H1 (cell line): ENCODE data around the gene ENKUR. TPM values are rescaled to one million over a fixed set of nuclear protein-coding genes. Genes with fewer than 3 reads are reported as not detected.

ENCODE experiments used
- CTCF ChIA-PET: fragments of 300-600 bp; sonication (Branson Sonifier 250); formaldehyde crosslinking; loops from one replicate; lab custom pipeline; 2021; ENCODE audit not compliant: partially characterized antibody; lab: Charles Lee
- POLR2A ChIA-PET: fragments of 300-600 bp; sonication (Branson Sonifier 250); formaldehyde crosslinking; loops from one replicate; lab custom pipeline; 2021; ENCODE audit warnings: inconsistent platforms; ENCODE audit not compliant: partially characterized antibody; lab: Charles Lee
- DNase-seq, 2 experiments: peaks; one replicate each; pipeline versions ENCODE4 v3.0.0 to v3.0.0-alpha.2; 2010 to 2022; ENCODE audit warnings: low spot score in 2 of 2, low read depth in 1 of 2, mixed read lengths in 1 of 2
- FAIRE-seq: peaks from 2 replicates; lab custom pipeline; 2011; peaks lifted over from hg19 to GRCh38; lab: Jason Lieb, UNC
- H2AFZ ChIP-seq: 2 replicates; pipeline ENCODE4 v1.8.1; 2012; ENCODE audit warnings: low read length, inconsistent platforms
- H2AK5ac ChIP-seq: 2 replicates; pipeline ENCODE4 v1.6.1; 2013; ENCODE audit warnings: low read depth, low read length
- H2BK120ac ChIP-seq: replicated peaks from 2 replicates; pipeline ENCODE3; 2013; ENCODE audit warnings: low read depth, low read length, inconsistent platforms
- H2BK12ac ChIP-seq: 2 replicates; pipeline ENCODE4 v1.6.1; 2013; ENCODE audit warnings: low read depth, low read length
- H2BK15ac ChIP-seq: 2 replicates; pipeline ENCODE4 v1.6.1; 2013; ENCODE audit warnings: low read length
- H2BK20ac ChIP-seq: 2 replicates; pipeline ENCODE4 v1.6.1; 2013; ENCODE audit warnings: low read length
- H2BK5ac ChIP-seq: 2 replicates; pipeline ENCODE4 v1.6.1; 2013; ENCODE audit warnings: low read depth, low read length
- H3K14ac ChIP-seq: 2 replicates; pipeline ENCODE4 v1.6.1; 2013; ENCODE audit warnings: inconsistent platforms; ENCODE audit not compliant: insufficient read length
- H3K18ac ChIP-seq: 2 replicates; pipeline ENCODE4 v1.6.1; 2013; ENCODE audit warnings: low read length; ENCODE audit errors: extremely low read depth
- H3K23ac ChIP-seq: 2 replicates; pipeline ENCODE4 v1.6.1; 2013; ENCODE audit warnings: inconsistent platforms; ENCODE audit not compliant: insufficient read length
- H3K23me2 ChIP-seq: 2 replicates; pipeline ENCODE4 v1.6.1; 2013; ENCODE audit warnings: low read depth, low read length
- H3K27ac ChIP-seq: 2 replicates; pipeline ENCODE4 v1.6.1; 2011; ENCODE audit warnings: low read depth, low read length, inconsistent platforms
- H3K27me3 ChIP-seq, 4 experiments: replicated peaks in 1 of 4; 1 replicate in 1 of 4; 2 replicates in 3 of 4; pipeline versions ENCODE4 v1.6.1 to v1.8.1; 2011 to 2013; ENCODE audit warnings: low read length in 3 of 4, mild to moderate bottlenecking in 3 of 4, inconsistent platforms in 2 of 4, mixed read lengths in 2 of 4, moderate library complexity in 1 of 4; ENCODE audit not compliant: control insufficient read depth in 3 of 4, insufficient read depth in 3 of 4; ENCODE audit errors: extremely low read depth in 1 of 4
- H3K36me3 ChIP-seq, 4 experiments: 2 replicates each; pipeline versions ENCODE4 v1.6.1 to v1.8.1; 2011 to 2013; ENCODE audit warnings: mild to moderate bottlenecking in 4 of 4, low read length in 3 of 4, moderate library complexity in 2 of 4, control low read depth in 1 of 4, inconsistent platforms in 1 of 4; ENCODE audit not compliant: insufficient read depth in 4 of 4, control insufficient read depth in 2 of 4
- H3K4ac ChIP-seq: replicated peaks from 2 replicates; pipeline ENCODE3; 2013; ENCODE audit warnings: low read length, low read depth, mixed read lengths, inconsistent platforms; ENCODE audit not compliant: insufficient read length
- H3K4me1 ChIP-seq, 4 experiments: replicated peaks in 1 of 4; 1 replicate in 1 of 4; 2 replicates in 3 of 4; pipeline versions ENCODE4 v1.6.1 to v1.8.1; 2011 to 2013; ENCODE audit warnings: low read length in 3 of 4, inconsistent platforms in 2 of 4, mixed read lengths in 1 of 4; ENCODE audit not compliant: insufficient read depth in 4 of 4, control insufficient read depth in 3 of 4
- H3K4me2 ChIP-seq, 2 experiments: 2 replicates each; pipeline versions ENCODE4 v1.6.1 to v1.8.1; 2011 to 2013; ENCODE audit warnings: low read depth in 2 of 2, low read length in 2 of 2, control low read depth in 1 of 2, inconsistent platforms in 1 of 2, mild to moderate bottlenecking in 1 of 2; ENCODE audit not compliant: insufficient read depth in 1 of 2
- H3K4me3 ChIP-seq, 4 experiments: fragments of 200-600, 300-600 bp in 1 of 4; sonication (generic), shearing (Covaris generic), sonication (Bioruptor Twin) in 1 of 4; 2 replicates each; pipeline versions ENCODE4 v1.5.1 to v1.8.1; 2011 to 2016; ENCODE audit warnings: low read length in 4 of 4, low read depth in 3 of 4, control low read depth in 2 of 4, inconsistent platforms in 2 of 4, mild to moderate bottlenecking in 2 of 4, mixed read lengths in 1 of 4, moderate library complexity in 1 of 4; ENCODE audit not compliant: insufficient read depth in 2 of 4; ENCODE audit errors: extremely low read depth in 1 of 4
- H3K56ac ChIP-seq: replicated peaks from 2 replicates; pipeline ENCODE3; 2013; ENCODE audit warnings: low read depth, mild to moderate bottlenecking, mixed read lengths, low read length, inconsistent platforms; ENCODE audit not compliant: insufficient read length
- H3K79me1 ChIP-seq: 2 replicates; pipeline ENCODE4 v1.6.1; 2013; ENCODE audit warnings: low read depth, low read length, control low read depth
- H3K79me2 ChIP-seq, 2 experiments: 2 replicates each; pipeline versions ENCODE4 v1.6.1 to v1.8.1; 2012 to 2013; ENCODE audit warnings: low read length in 2 of 2, mild to moderate bottlenecking in 2 of 2, inconsistent platforms in 1 of 2; ENCODE audit not compliant: insufficient read depth in 2 of 2, control insufficient read depth in 1 of 2
- H3K9ac ChIP-seq, 4 experiments: replicated peaks in 1 of 4; 1 replicate in 1 of 4; 2 replicates in 3 of 4; pipeline versions ENCODE4 v1.6.1 to v1.8.1; 2011 to 2013; ENCODE audit warnings: low read depth in 3 of 4, low read length in 3 of 4, control low read depth in 2 of 4, mild to moderate bottlenecking in 2 of 4, moderate library complexity in 2 of 4, inconsistent platforms in 1 of 4; ENCODE audit errors: extremely low read depth in 1 of 4
- H3K9me3 ChIP-seq, 2 experiments: 2 replicates each; pipeline versions ENCODE4 v1.6.1 to v1.8.1; 2012 to 2013; ENCODE audit warnings: mild to moderate bottlenecking in 2 of 2, moderate library complexity in 2 of 2, control low read depth in 1 of 2, inconsistent platforms in 1 of 2, low read depth in 1 of 2, low read length in 1 of 2, mixed read lengths in 1 of 2; ENCODE audit not compliant: insufficient read depth in 2 of 2
- H4K20me1 ChIP-seq, 2 experiments: replicated peaks in 1 of 2; 2 replicates each; pipeline versions ENCODE3 to v1.8.1; 2011 to 2013; ENCODE audit warnings: inconsistent platforms in 2 of 2, low read length in 2 of 2, mild to moderate bottlenecking in 1 of 2; ENCODE audit not compliant: insufficient read depth in 2 of 2, control insufficient read depth in 1 of 2
- H4K5ac ChIP-seq: 2 replicates; pipeline ENCODE4 v1.6.1; 2013; ENCODE audit warnings: low read length, low read depth, mixed read lengths, inconsistent platforms; ENCODE audit not compliant: insufficient read length
- H4K8ac ChIP-seq: 2 replicates; pipeline ENCODE4 v1.8.0; 2013; ENCODE audit warnings: mild to moderate bottlenecking, moderate library complexity, low read length, inconsistent platforms; ENCODE audit not compliant: insufficient read depth; ENCODE audit errors: extremely low read depth
- H4K91ac ChIP-seq: replicated peaks from 2 replicates; pipeline ENCODE3; 2013; ENCODE audit warnings: low read length, mixed read lengths, inconsistent platforms; ENCODE audit not compliant: insufficient read length
- CHD2 ChIP-seq: IDR thresholded peaks from 2 replicates; pipeline ENCODE4 v1.6.1; 2012; ENCODE audit warnings: low read length, improper control_type of control experiment
- CREB1 ChIP-seq: IDR thresholded peaks from 2 replicates; pipeline ENCODE4 v1.6.1; 2012; ENCODE audit warnings: inconsistent platforms
- CTBP2 ChIP-seq: IDR thresholded peaks from 2 replicates; pipeline ENCODE4 v1.7.0; 2011; ENCODE audit warnings: borderline replicate concordance, mild to moderate bottlenecking, moderate library complexity, mixed read lengths, low read length; ENCODE audit not compliant: insufficient read depth, insufficient read length
- EP300 ChIP-seq, 2 experiments: IDR thresholded peaks; 1 replicate in 1 of 2; 2 replicates in 1 of 2; pipeline ENCODE4 v1.6.1; 2011 to 2012; ENCODE audit warnings: low read depth in 2 of 2, low read length in 2 of 2, mild to moderate bottlenecking in 2 of 2, borderline replicate concordance in 1 of 2, inconsistent platforms in 1 of 2, moderate library complexity in 1 of 2
- KDM1A ChIP-seq: fragments of 200-600, 300-600 bp; sonication (generic); IDR thresholded peaks from 2 replicates; pipeline ENCODE4 v1.7.1; 2016; ENCODE audit warnings: mild to moderate bottlenecking, low read length, borderline replicate concordance
- KDM5A ChIP-seq: fragments of 200-600 bp; IDR thresholded peaks from 2 replicates; pipeline ENCODE4 v1.7.1; 2012; ENCODE audit warnings: mild to moderate bottlenecking, low read length, inconsistent platforms, mixed read lengths
- PHF8 ChIP-seq: fragments of 200-600 bp; sonication (generic); conservative IDR thresholded peaks from 2 replicates; pipeline ENCODE4 v1.7.1; 2012; ENCODE audit warnings: low read depth, mild to moderate bottlenecking, inconsistent platforms, low read length, moderate library complexity
- POLR2A ChIP-seq, 2 experiments: IDR thresholded peaks; 1 replicate in 1 of 2; 2 replicates in 1 of 2; pipeline ENCODE4 v1.6.1; 2011; ENCODE audit warnings: low read depth in 2 of 2, low read length in 2 of 2, mild to moderate bottlenecking in 2 of 2; ENCODE audit errors: control extremely low read depth in 1 of 2
- RXRA ChIP-seq: IDR thresholded peaks from 2 replicates; pipeline ENCODE4 v1.6.1; 2011; ENCODE audit warnings: low read depth, mild to moderate bottlenecking, low read length, moderate library complexity; ENCODE audit not compliant: insufficient read depth
- SIRT6 ChIP-seq: IDR thresholded peaks from one replicate; pipeline ENCODE4 v1.7.1; 2012; ENCODE audit warnings: low read length, inconsistent platforms
- TBP ChIP-seq: IDR thresholded peaks from 2 replicates; pipeline ENCODE4 v1.6.1; 2011; ENCODE audit warnings: low read depth, low read length, improper control_type of control experiment
- WGBS, 2 experiments: shearing (Covaris generic) in 1 of 2; methylation state at CpG; one replicate each; pipeline versions ENCODE4 v1.1.6 to v1.1.7; 2013 to 2015; ENCODE audit warnings: low lambda C conversion rate in 2 of 2, mixed read lengths in 2 of 2, inconsistent platforms in 1 of 2, low coverage in 1 of 2, missing lambda C conversion rate in 1 of 2; ENCODE audit not compliant: insufficient replicate concordance in 2 of 2, insufficient coverage in 1 of 2, insufficient read length in 1 of 2; ENCODE audit errors: extremely low coverage in 1 of 2, missing lambda C conversion rate in 1 of 2; 5-methylcytosine and 5-hydroxymethylcytosine counted together
- polyA plus RNA-seq, 7 experiments: library from polyadenylated mRNA; depleted of rRNA in 3 of 7; stranded (reverse) in 5 of 7; unstranded in 2 of 7; fragments of >200 nt in 5 of 7; fragments of 200-250 nt in 2 of 7; gene quantifications; 1 replicate in 5 of 7; 2 replicates in 1 of 7; 4 replicates in 1 of 7; pipeline versions ENCODE4 v1.2.1 to v1.2.3, GENCODE V29; 2011 to 2013; ENCODE audit warnings: missing spikeins in 2 of 7, mixed read lengths in 2 of 7
- total RNA-seq: library from RNA; stranded (reverse); fragmentation: NEBNext Ultra II Directional; extraction: Animal tissue kit (Norgen Biotek cat#: 25700); gene quantifications from 2 replicates; pipeline ENCODE4 v1.2.1, GENCODE V29; 2021
- TF ChIP-seq, protein P1 (sequence below), 3 experiments: IDR thresholded peaks; 1 replicate in 2 of 3; 2 replicates in 1 of 3; pipeline versions ENCODE4 v1.5.1 to v1.6.1; 2011; ENCODE audit warnings: low read length in 3 of 3, mild to moderate bottlenecking in 3 of 3, inconsistent platforms in 2 of 3, low read depth in 1 of 3, moderate library complexity in 1 of 3; ENCODE audit not compliant: insufficient read depth in 1 of 3; ENCODE audit errors: control extremely low read depth in 1 of 3

ENKUR gene
- total and polyA plus RNA-seq, 2 of the 8 experiments (the other 6 are each of a cell fraction or from before 2014, with no cell fraction given): not detected

- H3K27me3 ChIP-seq: no peaks in the 10 kb centered on the region
- H2BK120ac ChIP-seq: no peak overlapping the region
- WGBS, 2 experiments: 93% methylated on average over 3 of the region's 3 CpGs; no CpG with 5 or more reads in 1 of the 2 experiments
- H2BK15ac ChIP-seq: no peak overlapping the region
- H4K8ac ChIP-seq: no peak overlapping the region
- no peak for FAIRE-seq
- no peak overlapping the region for H3K4me2 ChIP-seq
- no peak overlapping the region for H3K14ac ChIP-seq
- H2BK5ac ChIP-seq: no peak overlapping the region
- H4K91ac ChIP-seq: no peak overlapping the region
- no peak overlapping the region for H3K4me3 ChIP-seq
- H3K79me2 ChIP-seq: no peaks in the 10 kb centered on the region
- H3K23ac ChIP-seq: no peak overlapping the region
- H2BK12ac ChIP-seq: no peak overlapping the region
- H2AK5ac ChIP-seq: no peak overlapping the region
- no peak overlapping the region for H2BK20ac ChIP-seq
- H3K36me3 ChIP-seq: no peaks in the 10 kb centered on the region
- peaks cover 0 to 4% of the 10 kb centered on the region in 2 experiments for H4K20me1 ChIP-seq
- no peak for DNase-seq
- H3K56ac ChIP-seq: no peak overlapping the region
- H3K4me1 ChIP-seq: no peaks in the 10 kb centered on the region
- H3K79me1 ChIP-seq: no peaks in the 10 kb centered on the region
- H3K23me2 ChIP-seq: peaks cover 4% of the 10 kb centered on the region; the same call in 1 of the 2 replicates
- H3K27ac ChIP-seq: no peak overlapping the region
- H4K5ac ChIP-seq: no peak overlapping the region
- CTCF ChIA-PET: no interaction called here
- no peak overlapping the region for H3K9ac ChIP-seq
- H2AFZ ChIP-seq: no peak overlapping the region
- H3K18ac ChIP-seq: no peak overlapping the region
- POLR2A ChIA-PET: interaction anchor here (1.2 kb wide), 1 partner anchor 13 kb away, joined by 3 read pairs; no protein-coding TSS in a partner anchor
- H3K4ac ChIP-seq: no peak overlapping the region
- TF ChIP-seq POLR2A (IDR thresholded peaks at IDR 0.05; ENCODE audit: control extremely low read depth in 1 of 2, low read depth in 2 of 2, low read length in 2 of 2) (no peak), SIRT6 (no peak), CHD2 (no peak), RXRA (no peak), CTBP2 (no peak), PHF8 (no peak), TBP (no peak), CREB1 (no peak), KDM1A (no peak), EP300 (IDR thresholded peaks at IDR 0.05; ENCODE audit: borderline replicate concordance in 1 of 2, low read depth in 2 of 2, low read length in 2 of 2) (no peak), KDM5A (no peak)
- TF ChIP-seq, protein P1, sequence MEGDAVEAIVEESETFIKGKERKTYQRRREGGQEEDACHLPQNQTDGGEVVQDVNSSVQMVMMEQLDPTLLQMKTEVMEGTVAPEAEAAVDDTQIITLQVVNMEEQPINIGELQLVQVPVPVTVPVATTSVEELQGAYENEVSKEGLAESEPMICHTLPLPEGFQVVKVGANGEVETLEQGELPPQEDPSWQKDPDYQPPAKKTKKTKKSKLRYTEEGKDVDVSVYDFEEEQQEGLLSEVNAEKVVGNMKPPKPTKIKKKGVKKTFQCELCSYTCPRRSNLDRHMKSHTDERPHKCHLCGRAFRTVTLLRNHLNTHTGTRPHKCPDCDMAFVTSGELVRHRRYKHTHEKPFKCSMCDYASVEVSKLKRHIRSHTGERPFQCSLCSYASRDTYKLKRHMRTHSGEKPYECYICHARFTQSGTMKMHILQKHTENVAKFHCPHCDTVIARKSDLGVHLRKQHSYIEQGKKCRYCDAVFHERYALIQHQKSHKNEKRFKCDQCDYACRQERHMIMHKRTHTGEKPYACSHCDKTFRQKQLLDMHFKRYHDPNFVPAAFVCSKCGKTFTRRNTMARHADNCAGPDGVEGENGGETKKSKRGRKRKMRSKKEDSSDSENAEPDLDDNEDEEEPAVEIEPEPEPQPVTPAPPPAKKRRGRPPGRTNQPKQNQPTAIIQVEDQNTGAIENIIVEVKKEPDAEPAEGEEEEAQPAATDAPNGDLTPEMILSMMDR (IDR thresholded peaks at IDR 0.05; ENCODE audit: control extremely low read depth in 1 of 3, insufficient read depth in 1 of 3, low read depth in 1 of 3, low read length in 3 of 3): no peak
- no peaks in the 10 kb centered on the region for H3K9me3 ChIP-seq
These were observed 50.9 kb downstream of the ENKUR start for GRCh38 chr10:24965051-24965450.
